ENCODE results near the gene IMPA2.
"Not testable (repeated sequence)": the region's sequence is repeated elsewhere in the genome, so short reads cannot be mapped to it uniquely, and the experiment has no call there.

Gene IMPA2

GRCh38 chr18:12030670-12031069, 49.4 kb downstream of the IMPA2 start:
- DNase-seq = no peak

DNA sequence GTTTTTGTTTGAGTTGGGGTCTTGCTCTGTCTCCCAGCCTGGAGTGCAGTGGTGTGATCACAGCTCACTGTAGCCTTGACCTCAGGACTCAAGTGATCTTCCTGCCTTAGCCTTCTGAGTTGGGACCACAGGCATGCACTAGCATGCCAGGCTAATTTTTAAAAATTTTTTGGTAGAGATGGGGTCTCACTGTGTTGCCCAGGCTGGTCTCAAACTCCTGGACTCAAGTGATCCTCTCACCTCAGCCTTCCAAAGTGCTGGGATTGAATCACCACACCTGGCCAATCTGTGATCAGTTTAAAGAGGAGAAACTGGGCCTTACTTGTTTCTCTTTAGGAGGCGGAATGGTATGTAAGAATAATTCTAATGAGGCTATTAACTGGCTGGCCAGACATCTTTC, 49.9 kb downstream of the IMPA2 start:
- no peak for DNase-seq

GRCh38 chr18:12031846-12032245, 50.5 kb downstream of the IMPA2 start:
- no peak for DNase-seq

GRCh38 chr18:12032786-12033642, 51.7 kb downstream of the IMPA2 start:
- DNase-seq = no peak

DNA sequence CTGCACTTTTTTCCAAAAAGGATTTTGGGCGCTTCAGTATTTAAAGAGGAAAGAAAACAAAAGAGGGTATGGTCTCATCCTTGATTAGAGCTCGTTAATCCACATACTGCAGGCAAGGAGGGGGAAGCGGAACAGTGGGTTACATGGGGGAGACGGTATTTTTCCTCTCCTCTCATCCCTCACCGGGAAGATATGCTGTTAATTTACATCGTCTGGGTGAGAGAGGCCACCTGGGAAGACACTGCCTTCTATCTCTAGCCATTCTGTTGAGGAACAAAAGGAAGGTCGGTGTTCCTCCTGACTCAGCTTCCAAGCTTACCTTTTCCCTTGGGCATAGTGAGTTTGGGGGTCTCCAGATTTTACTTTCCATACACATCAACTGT, 52.3 kb downstream of the IMPA2 start:
- DNase-seq = no peak

DNA sequence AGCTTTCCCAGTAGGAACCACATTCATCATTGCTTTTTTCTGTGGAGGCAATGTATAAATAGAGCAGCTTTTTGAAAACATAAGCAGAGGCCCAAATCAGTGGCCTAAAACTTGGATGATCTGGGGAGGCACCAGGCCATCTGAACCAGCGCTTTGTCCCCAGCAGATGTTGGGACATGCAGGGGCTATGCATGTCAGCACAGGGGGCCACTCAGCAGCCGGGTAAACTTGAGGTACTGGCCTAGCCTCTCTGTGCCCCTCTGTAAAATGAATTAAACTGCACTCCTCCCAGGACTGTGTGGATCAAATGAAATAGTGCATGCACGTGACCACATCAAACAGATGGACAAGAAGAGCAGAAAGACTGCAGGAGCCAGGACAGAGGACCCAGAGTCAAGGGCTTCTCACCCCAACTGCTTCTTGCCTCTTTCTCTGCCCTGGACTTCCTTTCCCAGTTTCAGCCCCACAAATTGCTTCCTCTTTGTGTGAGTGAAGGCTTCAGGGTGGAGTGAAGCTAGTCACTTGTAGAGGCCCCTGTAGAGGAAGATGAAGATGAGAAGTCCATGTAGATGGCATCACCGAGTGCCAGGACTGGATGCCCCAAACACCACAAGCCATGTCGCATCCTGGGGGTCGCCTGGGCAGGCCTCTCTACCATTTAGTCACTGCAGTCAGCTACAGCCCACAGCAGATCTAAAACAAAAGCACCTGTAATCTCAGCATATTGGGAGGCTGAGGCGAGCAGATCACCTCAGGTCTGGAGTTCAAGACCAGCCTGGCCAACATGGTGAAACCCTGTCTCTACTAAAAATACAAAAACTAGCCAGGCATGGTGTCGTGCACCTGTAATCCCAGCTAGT, 53.2 kb downstream of the IMPA2 start:
- no peak for DNase-seq

- DNase-seq = no peak
Observed at GRCh38 chr18:12035481-12035880, 54.2 kb downstream of the IMPA2 start.

- no peak for DNase-seq
Observed at GRCh38 chr18:12036201-12036751, 55.0 kb downstream of the IMPA2 start.

DNA sequence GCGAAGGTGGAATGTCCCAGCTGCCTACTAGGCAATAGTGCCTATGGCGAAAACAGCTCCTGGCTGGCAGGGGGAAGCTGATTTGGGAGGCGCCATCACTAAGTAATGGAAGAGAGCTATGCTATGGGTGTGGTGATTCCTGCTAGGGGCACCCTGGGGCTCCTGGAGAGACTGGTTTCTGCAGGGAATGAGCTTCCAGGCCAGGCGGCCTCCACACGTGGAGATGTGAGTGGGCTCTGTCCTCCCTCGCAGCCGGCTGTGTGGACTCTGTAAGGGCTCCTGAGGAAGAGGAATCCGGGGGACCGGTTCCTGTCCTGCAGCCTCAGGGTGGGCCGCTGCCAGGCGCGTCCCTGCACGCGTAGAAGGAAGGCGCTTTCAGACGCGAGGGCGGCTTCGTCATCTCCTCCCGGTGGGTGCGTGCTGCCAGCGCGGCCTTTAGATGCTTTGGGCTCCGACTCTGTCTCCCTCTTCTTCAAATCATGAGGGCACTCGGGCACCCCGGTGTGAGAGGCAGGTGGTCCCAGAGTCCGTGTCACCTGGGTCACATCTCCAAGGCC, 56.9 kb downstream of the IMPA2 start:
- no peak for DNase-seq

DNA sequence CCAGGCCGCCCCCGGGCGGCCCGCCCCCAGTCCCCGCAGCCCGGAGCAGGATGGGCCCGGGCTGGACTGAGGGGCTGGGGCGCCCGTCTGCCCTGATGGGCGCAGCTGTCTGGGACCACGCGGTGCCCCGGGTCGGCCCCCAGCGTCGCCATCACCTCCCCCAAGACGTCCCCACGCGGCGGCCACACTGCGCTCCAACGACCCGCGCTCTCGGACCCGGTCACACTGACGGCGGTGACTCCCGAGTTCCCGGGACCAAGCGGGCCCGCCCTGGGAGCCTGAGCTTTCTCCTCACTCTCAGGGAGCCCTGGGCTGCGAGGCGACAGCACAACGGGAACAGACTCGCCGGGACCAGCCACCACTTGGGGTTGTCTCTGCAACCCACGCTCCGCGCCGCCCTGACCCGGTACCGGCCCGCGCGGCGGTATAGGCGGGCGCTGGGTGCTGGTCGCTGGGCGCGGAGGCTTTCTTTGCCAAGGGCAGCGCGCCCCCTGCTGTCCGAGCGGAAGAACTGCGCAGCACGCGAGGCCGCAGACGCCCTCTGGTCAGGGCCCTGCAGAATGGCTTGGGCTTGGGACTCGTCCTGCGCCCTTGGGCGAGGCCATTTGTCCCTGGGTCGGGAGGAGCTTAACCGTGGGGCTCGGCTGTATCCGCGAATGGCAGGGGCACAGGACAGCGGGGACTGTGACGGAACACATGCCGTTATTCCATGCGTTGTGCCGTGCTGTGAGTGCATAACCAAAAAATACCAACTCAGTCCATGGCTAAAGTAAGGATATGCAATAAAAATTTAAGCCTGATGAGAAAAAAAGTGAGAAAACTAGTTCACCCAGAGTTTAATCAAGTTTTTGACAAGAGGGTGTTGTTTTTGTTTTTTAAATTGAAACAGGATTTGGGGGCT, 57.6 kb downstream of the IMPA2 start:
- DNase-seq = no peak

GRCh38 chr18:12039540-12039930, 58.2 kb downstream of the IMPA2 start:
- DNase-seq = not testable (repeated sequence)

GRCh38 chr18:12041561-12041960, 60.3 kb downstream of the IMPA2 start:
- DNase-seq = no peak

- no peak for DNase-seq
Observed at GRCh38 chr18:12043811-12044210, 62.5 kb downstream of the IMPA2 start.

GRCh38 chr18:12044591-12044990, 63.3 kb downstream of the IMPA2 start:
- DNase-seq = no peak

DNA sequence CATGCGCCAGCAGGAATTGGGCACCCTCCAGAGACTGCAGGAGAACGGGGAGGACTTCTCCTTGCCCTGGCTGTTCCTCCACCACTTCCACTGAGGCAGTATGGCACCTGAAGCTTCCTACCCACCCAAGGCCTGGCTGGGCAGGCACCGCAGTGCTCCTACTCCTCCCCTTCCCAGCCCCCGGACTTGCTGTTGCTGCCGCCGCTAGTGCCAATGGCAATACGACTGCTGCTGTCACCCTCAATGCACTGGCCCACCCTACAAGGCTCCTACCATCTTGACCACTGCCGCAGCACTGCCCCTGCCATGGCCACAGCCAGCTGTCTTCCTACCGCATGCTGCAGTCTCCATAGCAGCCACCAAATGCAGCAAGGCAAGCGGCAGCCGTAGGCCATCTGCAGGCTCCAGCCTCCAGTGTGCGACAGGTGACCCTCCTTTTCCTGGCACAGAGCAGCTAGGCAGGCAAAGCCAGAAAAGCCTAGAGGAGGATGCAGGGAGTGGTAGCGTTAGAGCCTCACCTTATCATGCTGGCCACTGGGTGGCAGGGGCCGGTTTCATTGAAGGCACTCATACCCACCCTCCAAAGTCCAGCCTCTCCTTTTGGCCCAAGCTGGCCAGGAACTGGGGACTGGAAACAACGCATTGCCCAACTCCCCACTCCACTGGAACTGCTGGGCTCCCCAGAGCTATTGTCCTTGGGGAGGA, 64.9 kb downstream of the IMPA2 start:
- DNase-seq = no peak

- no peak for DNase-seq
Observed at GRCh38 chr18:12046751-12047335, 65.5 kb downstream of the IMPA2 start.

GRCh38 chr18:12048010-12048826, 66.9 kb downstream of the IMPA2 start:
- DNase-seq = no peak

GRCh38 chr18:12048827-12049175, 67.5 kb downstream of the IMPA2 start:
- no peak for DNase-seq

GRCh38 chr18:12049978-12050811, 68.9 kb downstream of the IMPA2 start:
- DNase-seq = no peak

DNA sequence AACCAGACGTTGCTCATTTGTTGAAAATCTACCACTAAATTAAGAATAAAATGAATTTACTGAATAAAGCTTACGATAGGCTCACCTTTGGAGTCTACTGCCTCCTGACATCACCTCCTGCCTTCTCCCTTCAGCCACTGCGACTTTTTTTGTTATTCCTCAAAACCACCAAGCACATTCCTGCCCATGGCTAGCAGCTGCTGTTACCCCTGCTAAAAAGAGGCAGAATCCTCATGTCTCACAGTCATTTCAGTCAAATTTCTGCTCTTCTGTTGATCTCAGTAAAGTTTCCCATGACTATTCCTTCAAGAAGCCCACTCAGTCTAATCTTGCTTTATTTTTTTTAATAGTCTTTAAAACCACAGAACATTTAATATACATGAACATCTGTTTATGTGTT, 71.6 kb downstream of the IMPA2 start:
- no peak for DNase-seq

All from NCI-H2029 treated with DMSO at 0.1 percent for 48 hours (cell line).